ENCODE measurements around the gene COL15A1. TPM values are rescaled to one million over a fixed set of nuclear protein-coding genes. Genes with fewer than 3 reads are reported as not detected.

COL15A1 gene
- total RNA-seq, 1 donor from 2014 or later: 31.5 TPM

GRCh38 chr9:99019510-99020331 lies 76.0 kb downstream of the COL15A1 start:
- DNase-seq: peak; percentile 68

- no peak for DNase-seq
These were observed 77.2 kb downstream of the COL15A1 start for GRCh38 chr9:99020786-99021436.

GRCh38 chr9:99021512-99021911 lies 77.8 kb downstream of the COL15A1 start:
- no peak for DNase-seq

GRCh38 chr9:99023231-99023630 lies 79.5 kb downstream of the COL15A1 start:
- DNase-seq: no peak

DNA sequence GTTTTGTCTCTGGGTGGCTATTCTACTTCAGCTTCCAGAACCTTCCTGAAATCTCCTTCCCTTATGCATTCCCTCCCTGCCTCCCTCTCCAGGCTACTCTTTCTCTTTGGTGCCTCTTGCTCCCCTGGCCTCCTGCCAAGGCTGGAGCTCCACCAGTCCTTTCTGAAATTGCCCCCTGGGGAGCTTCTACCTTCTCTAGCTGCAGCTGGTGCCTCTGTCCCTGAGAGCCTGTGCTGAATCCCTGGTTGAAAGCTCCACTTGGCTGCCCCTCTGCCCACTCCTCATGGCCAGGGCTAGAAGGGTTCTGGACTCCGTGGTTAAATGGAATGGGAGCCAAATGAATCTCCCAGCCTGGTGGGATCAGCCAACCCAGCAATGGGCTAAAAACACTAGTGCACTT lies 80.1 kb downstream of the COL15A1 start:
- no peak for DNase-seq

DNA sequence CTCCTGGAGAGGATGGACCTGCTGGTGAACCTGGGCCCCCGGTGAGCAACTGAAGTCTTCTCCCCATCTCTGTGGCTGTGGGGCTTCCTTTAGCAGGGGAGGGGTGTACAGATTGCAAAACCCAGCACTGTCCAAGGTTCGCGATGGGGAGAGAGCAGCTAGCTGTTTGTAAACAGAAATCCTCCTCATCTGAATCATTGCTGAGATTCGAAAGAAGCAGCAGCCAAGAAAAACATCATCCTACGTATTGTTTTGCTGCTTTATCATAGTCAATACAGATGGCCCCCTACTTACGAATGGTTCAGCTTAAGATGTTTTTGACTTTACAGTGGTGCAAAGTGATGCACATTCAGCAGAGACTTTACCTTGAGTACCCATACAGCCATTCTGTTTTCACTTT lies 81.3 kb downstream of the COL15A1 start:
- DNase-seq: no peak

GRCh38 chr9:99025616-99026270 lies 82.0 kb downstream of the COL15A1 start:
- no peak for DNase-seq

GRCh38 chr9:99026271-99026955 lies 82.7 kb downstream of the COL15A1 start:
- no peak for DNase-seq

DNA sequence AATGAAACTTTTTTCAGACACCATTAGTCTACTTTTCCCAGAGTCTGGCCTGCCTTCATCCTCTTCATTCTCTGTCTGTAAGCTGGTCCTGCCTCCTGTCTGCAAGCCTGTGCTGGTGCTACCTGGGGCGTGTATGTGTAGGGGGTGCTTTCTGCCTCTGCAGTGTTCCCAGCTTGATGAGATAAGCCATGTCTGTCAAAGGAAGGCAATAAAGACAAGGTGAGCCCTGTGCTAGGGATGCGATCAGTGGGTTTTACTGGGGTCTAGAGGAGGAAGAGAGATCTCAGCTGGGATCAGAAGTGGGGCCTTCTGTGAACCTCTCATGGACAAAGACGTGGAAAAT lies 83.2 kb downstream of the COL15A1 start:
- DNase-seq: no peak

- no peak for DNase-seq
These were observed 83.7 kb downstream of the COL15A1 start for GRCh38 chr9:99027443-99027842.

DNA sequence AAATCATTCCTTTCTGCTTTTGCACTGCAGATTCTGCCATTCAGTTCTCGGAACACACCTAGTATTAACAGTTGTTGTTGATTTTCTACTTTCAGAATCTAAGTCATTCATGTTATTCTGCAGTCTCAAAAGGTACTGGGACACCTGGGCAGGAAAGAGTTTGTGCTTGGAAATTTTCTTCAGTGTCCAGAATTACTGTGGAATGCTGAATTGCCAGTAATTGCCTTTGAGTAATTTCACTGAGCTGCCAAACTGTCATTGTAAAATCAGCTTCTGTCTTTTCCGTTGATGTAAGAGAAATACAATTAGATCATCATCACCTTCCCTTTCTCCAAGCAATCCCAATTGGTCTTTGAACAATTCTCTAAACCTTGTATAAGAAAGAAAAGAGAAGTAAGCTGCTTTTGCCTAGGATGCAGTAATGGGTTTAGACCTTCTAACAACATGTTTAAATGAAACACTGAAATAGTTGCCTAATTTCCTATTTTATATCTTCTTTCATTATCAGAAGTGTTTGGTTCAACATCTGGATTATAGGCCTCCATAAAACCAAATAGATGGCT lies 85.5 kb downstream of the COL15A1 start:
- no peak for DNase-seq

DNA sequence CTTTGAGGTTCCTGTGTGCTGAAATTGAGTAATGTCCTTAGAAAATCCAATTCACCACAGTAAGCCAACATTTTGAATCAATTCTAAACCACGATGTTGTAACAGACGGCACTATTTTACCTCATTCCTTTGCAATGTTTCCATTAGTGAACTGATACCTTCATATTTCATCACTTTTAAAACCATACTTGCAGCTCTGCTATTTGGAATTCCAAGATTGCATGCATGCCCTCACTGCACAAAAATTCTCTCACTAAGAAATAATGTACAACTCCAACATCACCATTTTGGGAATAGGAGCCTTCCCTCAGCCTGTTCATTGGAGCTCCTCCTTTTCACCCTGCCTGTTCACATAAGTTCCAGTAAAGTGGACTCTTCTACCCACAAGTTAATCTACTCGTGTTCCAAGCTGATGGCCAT lies 86.4 kb downstream of the COL15A1 start:
- DNase-seq: no peak

DNA sequence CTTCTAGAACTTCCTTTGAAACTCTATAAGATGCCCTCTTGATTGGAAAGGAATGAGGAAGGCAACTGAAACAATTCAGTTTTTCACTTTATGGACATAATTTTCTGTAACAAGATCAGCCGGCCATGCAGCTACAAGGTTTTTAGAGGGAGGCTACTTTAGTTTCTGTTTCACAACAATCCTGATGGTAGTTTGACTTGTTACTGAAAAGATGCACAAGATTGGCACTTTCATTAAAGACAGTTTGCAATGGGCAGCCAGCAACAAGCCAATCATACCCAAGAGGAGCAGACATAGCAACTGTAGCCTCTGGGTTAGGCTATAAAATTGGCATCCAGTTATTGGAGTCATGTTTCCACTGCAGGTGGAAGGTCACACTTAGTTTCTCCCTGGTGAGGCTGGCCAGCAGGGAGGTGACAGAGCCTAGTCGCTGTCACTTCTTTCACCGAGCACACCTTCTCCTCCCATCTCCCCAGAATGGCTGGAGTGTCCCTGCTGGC lies 87.0 kb downstream of the COL15A1 start:
- DNase-seq: no peak

- DNase-seq: no peak
These were observed 87.6 kb downstream of the COL15A1 start for GRCh38 chr9:99031319-99031718.

DNA sequence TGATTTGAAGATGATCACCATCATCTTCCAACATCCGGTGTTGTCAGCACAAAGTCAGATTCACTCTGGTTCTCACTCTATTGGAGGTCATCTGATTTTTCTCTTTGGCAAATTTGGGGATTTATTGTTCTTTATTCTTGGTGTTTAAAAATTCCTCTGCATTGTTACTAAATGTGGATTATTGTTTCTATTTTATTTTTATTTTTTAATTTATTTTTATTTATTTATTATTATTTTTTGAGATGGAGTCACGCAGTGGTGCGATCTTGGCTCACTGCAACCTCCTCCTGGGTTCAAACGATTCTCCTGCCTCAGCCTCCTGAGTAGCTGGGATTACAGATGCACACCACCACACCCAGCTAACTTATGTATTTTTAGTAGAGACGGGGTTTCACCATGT lies 88.3 kb downstream of the COL15A1 start:
- DNase-seq: no peak

DNA sequence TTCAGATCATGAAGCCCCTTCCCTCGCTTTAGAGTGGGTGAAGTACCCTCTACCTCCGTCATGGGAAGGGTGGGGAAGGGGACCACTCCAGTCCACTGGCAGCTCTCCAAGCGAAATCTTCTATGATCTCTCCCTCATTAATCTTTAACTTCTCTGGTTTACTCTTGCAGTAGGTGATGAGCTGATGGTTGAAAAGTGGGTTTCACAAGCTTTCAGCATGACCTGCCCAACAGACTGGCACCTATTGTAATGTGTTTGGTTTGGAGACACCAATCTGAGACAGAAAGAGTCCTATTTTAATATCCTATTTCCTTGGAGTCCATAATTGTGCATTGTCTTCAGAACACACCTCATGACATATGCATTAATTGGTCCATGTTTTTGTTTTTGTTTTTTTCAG lies 90.4 kb downstream of the COL15A1 start:
- no peak for DNase-seq

GRCh38 chr9:99035313-99035712 lies 91.6 kb downstream of the COL15A1 start:
- DNase-seq: no peak

- DNase-seq: no peak
These were observed 94.2 kb downstream of the COL15A1 start for GRCh38 chr9:99037769-99038483.

GRCh38 chr9:99038484-99038820 lies 94.7 kb downstream of the COL15A1 start:
- DNase-seq: no peak

DNA sequence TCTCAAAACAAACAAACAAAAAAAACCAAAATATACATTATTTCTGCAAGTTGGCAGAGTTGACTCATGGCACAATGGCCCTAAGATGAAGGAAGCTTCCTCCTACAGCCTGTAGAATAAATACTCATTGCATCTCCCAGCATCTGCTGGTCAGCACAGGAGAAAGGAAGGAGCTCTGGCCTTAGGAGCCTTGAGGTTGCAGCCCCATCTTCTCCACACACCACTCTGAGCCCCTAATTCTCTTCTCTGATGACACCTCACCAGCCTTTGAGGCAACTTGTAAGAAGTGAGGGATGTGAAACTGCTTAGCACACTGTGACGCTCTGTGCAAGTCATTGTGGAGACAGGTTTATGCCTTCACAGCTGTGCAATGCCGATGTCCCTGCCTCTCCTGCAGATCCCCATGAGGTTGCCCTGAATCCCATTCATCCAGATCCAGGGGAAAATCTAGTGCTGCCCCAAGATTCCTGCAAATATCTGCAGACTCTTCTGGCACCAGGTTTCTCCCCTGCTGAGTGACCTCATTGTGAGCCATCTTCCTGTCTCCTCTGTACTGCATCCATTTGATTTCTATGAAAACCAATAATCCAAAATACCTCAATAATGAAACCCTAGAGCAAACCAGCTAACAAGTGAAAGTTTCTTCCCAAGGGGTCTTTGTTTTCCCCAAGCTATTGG lies 95.9 kb downstream of the COL15A1 start:
- peak; percentile 11 for DNase-seq

DNA sequence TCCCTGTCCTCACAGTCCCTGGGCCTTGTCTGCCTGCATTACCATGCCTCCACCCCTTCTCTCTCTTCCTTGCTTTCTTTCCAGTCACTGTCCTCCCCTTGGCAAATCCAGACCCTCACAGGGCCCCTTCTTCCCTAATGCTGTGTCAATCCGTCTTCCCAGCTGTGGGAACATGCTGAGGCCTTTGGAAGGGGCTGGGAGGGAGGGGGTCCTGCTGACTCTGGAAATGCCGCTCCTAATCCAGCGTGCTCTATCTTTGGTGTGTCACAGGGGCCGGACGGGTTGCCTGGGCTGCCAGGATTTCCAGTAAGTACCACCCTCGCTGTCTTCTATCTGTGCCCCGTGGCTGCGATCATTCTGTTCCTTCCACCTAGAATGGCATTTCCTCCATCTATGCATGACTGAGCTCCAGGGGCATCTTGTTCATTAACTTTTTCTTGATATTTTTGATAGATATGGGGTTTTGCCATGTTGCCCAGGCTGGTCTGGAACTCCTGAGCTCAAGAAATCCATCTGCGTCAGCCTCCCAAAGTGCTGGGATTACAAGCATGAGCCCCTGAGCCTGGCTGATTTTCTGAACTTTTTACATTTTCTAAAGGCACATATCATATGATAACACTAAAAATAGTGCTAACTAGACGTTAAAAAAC lies 96.7 kb downstream of the COL15A1 start:
- DNase-seq: no peak
